ENCODE results near the gene AMOTL1.

DNA sequence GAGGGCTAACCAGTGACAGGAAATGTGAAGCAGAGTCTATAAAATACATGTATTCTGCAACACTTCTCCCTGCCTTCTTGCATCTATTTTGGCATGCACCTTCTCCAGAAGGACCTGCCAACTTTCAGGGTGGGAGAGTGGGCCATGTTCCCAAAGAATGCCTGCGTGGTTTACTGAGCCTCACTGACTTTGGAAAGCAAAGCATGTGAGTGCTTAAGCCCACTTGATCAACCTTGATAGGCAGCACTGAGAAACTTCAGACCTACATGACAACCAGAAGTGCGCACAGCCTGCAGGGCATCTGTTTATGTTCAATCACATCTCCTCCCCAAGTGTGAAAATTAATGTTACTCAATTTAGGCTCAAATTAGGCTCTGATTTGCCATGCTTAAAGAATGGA, 69.2 kb downstream of the AMOTL1 start:
- TF ChIP-seq YY1 (IDR thresholded peaks at IDR 0.05; ENCODE audit: insufficient read depth, insufficient read length), result no peak
- TF ChIP-seq ZNF274 (IDR thresholded peaks at IDR 0.05; ENCODE audit: low read depth, low read length), result no peak
- TF ChIP-seq SUZ12 (IDR thresholded peaks at IDR 0.05; ENCODE audit: extremely low read depth, insufficient read depth, insufficient read length), result no peak
